ENCODE measurements around the gene IDS.
"Not testable (repeated sequence)": the region's sequence is repeated elsewhere in the genome, so short reads cannot be mapped to it uniquely, and the experiment has no call there.

Gene IDS

DNA sequence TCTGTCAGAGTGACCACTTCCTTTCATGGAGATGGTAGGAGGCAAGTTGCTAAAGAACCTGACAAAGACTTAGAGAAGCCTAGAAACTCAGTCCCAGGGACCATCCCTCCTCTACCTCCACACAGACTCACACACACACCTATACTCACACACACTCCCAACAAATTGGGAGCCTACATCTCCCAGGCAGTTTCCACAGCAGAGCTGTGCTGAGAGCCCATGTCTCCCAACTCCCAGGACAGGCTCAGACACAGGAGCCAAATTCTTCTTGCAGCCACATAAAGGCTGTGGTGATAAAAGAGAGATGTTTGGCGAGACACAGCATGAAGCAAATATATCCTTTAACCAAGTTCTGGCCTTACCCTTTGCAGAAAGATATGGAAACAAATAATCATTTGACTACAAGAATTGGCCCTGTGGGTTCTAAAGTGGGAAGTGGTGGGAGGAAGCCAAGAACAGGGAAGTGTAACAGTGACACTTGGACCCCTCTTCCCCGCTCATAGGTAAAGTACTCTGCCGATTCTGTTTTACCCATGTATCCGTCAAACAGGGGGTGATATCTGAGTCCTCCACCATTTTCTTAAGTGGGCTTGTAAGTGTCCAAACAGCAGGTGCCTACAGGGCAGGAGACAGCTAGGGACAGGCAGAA, 11.0 kb upstream of the IDS start:
- H3K4me3 Mint-ChIP-seq: no peak overlapping the region
- H3K27me3 Mint-ChIP-seq: no peaks in the 10 kb centered on the region
- H3K27ac Mint-ChIP-seq: no peak overlapping the region
- H3K9me3 Mint-ChIP-seq (ENCODE audit: low read depth): no peaks in the 10 kb centered on the region
- H3K36me3 Mint-ChIP-seq: no peaks in the 10 kb centered on the region
- peaks cover 35% of the 10 kb centered on the region for H3K4me1 Mint-ChIP-seq (ENCODE audit: low read depth)

DNA sequence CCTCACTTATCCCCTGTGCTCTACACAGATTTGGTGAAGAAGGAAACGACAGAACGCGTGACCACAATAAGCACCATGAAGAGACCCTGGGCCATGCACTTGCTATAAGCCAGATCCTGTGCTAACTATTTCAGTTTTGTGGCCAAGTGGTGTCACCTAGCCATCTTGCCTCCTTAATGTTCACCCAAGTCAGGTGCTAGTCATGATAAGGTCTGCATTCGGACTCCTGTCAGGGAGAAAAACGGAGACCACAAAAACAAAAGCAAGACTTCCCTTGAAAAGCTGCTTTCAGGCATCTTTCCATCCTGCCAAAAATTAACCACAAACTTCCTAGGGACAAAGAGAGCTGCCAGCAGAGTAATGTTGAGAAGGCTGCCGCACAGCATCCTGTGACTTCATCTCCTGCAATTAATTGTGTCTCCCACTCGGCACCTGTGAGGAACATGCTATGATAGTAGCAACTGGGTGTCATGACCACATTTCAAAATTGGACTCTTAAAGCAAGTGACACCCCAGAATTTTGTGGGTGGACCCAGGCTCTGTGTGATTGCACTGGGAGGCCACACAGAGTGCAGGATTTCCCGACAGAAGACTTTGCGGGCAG, 8.8 kb upstream of the IDS start:
- no peak overlapping the region for H3K4me3 Mint-ChIP-seq
- H3K9me3 Mint-ChIP-seq (ENCODE audit: low read depth): no peaks in the 10 kb centered on the region
- H3K27me3 Mint-ChIP-seq: no peaks in the 10 kb centered on the region
- peaks cover 27% of the 10 kb centered on the region for H3K4me1 Mint-ChIP-seq (ENCODE audit: low read depth)
- peak overlapping the region; percentile 22 for H3K27ac Mint-ChIP-seq
- no peaks in the 10 kb centered on the region for H3K36me3 Mint-ChIP-seq

- no peak overlapping the region for H3K27ac Mint-ChIP-seq
- no peaks in the 10 kb centered on the region for H3K36me3 Mint-ChIP-seq
- H3K4me1 Mint-ChIP-seq (ENCODE audit: low read depth): peaks cover 27% of the 10 kb centered on the region
- no peak overlapping the region for H3K4me3 Mint-ChIP-seq
- no peaks in the 10 kb centered on the region for H3K9me3 Mint-ChIP-seq (ENCODE audit: low read depth)
- no peaks in the 10 kb centered on the region for H3K27me3 Mint-ChIP-seq
Observed at GRCh38 chrX:149512225-149512885, 7.2 kb upstream of the IDS start.

GRCh38 chrX:149511081-149511480, 6.0 kb upstream of the IDS start:
- Mint-ChIP-seq H3K27me3 (no peaks in the 10 kb centered on the region), H3K4me1 (ENCODE audit: low read depth) (peaks cover 26% of the 10 kb centered on the region), H3K4me3 (no peak overlapping the region), H3K36me3 (no peaks in the 10 kb centered on the region), H3K27ac (no peak overlapping the region), H3K9me3 (ENCODE audit: low read depth) (no peaks in the 10 kb centered on the region)

DNA sequence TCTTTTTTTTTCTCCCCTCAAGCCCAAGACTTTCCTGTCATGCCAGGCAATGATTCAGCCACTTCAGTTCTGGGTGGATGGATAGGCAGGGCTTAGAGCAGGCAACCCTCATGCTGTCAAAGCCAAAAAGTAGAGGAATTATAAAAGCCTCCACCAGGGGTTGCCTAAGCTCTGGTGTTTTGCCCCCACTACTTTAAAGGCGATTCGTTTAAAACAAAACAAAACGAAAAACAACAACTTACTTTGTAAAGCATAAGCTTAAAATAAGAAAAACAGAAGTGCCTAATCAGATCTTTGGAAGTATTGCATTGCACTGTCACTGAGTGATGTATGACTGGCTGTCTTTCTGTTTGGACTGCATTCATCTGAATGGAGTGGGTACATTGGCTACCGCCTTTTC, 5.3 kb upstream of the IDS start:
- Mint-ChIP-seq H3K36me3 (no peaks in the 10 kb centered on the region), H3K4me1 (ENCODE audit: low read depth) (peaks cover 28% of the 10 kb centered on the region), H3K9me3 (ENCODE audit: low read depth) (no peaks in the 10 kb centered on the region), H3K27ac (no peak overlapping the region), H3K27me3 (no peaks in the 10 kb centered on the region), H3K4me3 (no peak overlapping the region)

GRCh38 chrX:149508467-149508866, 3.4 kb upstream of the IDS start:
- Mint-ChIP-seq H3K27me3 (no peaks in the 10 kb centered on the region), H3K4me1 (ENCODE audit: low read depth) (peaks cover 26% of the 10 kb centered on the region), H3K9me3 (ENCODE audit: low read depth) (no peaks in the 10 kb centered on the region), H3K36me3 (no peaks in the 10 kb centered on the region), H3K27ac (no peak overlapping the region), H3K4me3 (no peak overlapping the region)

GRCh38 chrX:149506349-149506748, 1.2 kb upstream of the IDS start:
- no peak overlapping the region for H3K27ac Mint-ChIP-seq
- no peak overlapping the region for H3K4me3 Mint-ChIP-seq
- no peaks in the 10 kb centered on the region for H3K9me3 Mint-ChIP-seq (ENCODE audit: low read depth)
- no peaks in the 10 kb centered on the region for H3K36me3 Mint-ChIP-seq
- H3K4me1 Mint-ChIP-seq (ENCODE audit: low read depth): peaks cover 21% of the 10 kb centered on the region
- no peaks in the 10 kb centered on the region for H3K27me3 Mint-ChIP-seq

DNA sequence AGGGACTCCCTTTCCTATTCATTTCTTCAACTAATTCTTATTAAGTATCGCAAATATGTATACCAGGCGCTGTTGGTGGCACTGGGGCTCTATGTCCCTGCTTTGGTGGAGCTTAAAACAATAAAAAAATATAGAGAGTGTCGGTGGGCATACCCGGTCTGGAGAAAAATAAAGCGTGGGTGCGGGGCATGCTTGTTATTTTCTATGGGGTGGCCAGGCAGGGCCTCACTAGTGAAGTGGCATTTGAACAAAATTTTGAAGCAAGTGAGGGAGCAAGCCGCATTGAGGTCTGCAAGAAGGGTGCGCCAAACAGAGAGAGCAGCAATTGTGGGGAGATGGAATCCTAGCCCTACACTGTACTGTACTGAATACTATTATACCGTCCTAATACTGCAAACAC, 565 bp upstream of the IDS start:
- no peaks in the 10 kb centered on the region for H3K9me3 Mint-ChIP-seq (ENCODE audit: low read depth)
- peak overlapping the region; percentile 93 for H3K4me3 Mint-ChIP-seq
- peak overlapping the region; percentile 85 for H3K27ac Mint-ChIP-seq
- peaks cover 25% of the 10 kb centered on the region for H3K4me1 Mint-ChIP-seq (ENCODE audit: low read depth)
- no peaks in the 10 kb centered on the region for H3K36me3 Mint-ChIP-seq
- H3K27me3 Mint-ChIP-seq: no peaks in the 10 kb centered on the region

DNA sequence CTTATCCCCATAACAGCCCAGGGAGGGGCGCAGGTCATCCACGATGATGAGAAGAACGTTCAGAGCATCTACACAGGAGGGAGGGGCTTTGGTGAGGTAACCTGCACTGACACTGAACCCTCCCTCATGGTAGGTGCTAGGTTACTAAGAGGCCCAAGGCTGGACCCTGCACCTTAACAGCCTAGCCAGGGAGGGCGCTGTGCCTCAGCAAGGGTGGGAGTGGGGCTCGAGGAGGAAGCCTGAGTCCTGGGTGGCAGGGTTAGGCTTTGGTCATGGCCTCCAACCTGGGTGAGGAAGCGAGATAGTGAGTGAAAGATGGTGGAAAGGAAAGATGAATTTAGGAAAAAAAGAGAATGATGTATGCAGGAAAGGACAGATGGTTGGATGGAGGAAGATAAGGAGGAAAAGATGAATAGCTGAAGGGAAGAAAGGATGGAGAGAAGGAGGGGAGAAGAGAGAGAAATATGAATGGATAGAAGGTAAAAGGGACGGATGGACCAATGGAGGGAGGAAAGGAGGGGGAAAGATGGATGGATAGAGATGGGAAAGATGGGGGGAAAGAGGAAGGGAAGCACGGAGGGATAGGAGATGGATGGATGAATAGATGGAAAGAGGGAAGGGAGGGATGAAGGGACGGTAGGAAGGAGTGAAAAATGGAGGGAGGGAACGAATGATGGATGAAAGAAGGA, 736 bp downstream of the IDS start:
- H3K4me1 Mint-ChIP-seq (ENCODE audit: low read depth): peaks cover 31% of the 10 kb centered on the region
- no peaks in the 10 kb centered on the region for H3K9me3 Mint-ChIP-seq (ENCODE audit: low read depth)
- H3K4me3 Mint-ChIP-seq: peak overlapping the region; percentile 93
- no peaks in the 10 kb centered on the region for H3K36me3 Mint-ChIP-seq
- no peaks in the 10 kb centered on the region for H3K27me3 Mint-ChIP-seq
- H3K27ac Mint-ChIP-seq: peak overlapping the region; percentile 81

- H3K4me3 Mint-ChIP-seq: peak overlapping the region; percentile 53
Observed at GRCh38 chrX:149503446-149503845, 1.7 kb downstream of the IDS start.

DNA sequence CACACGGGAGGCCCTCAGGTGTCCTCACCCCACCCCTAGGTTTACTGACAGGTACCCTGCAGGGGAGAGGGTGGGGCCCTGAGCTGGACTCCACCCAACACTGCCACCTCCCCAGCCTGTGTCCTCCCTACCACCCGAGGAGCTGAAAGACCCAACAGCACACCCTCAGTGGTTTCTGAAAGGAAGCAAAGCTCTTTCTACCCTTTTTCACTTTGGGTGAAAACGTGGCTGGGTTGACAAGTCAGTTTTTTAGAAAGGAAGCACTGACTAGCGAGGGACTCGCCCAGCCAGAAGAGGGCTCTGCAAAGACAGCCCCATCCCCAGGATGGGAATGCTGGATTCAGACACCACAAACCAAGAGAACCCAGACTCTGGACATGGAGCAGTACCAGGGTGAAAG, 2.2 kb downstream of the IDS start:
- not testable (repeated sequence) for H3K4me3 Mint-ChIP-seq; H3K36me3 Mint-ChIP-seq; H3K9me3 Mint-ChIP-seq (ENCODE audit: low read depth); H3K27ac Mint-ChIP-seq; H3K27me3 Mint-ChIP-seq
- H3K4me1 Mint-ChIP-seq (ENCODE audit: low read depth): peaks cover 31% of the 10 kb centered on the region

More at GRCh38 chrX:149503446-149503845, 1.7 kb downstream of the IDS start:
- H3K4me1 Mint-ChIP-seq (ENCODE audit: low read depth): peaks cover 31% of the 10 kb centered on the region
- H3K36me3 Mint-ChIP-seq; H3K27me3 Mint-ChIP-seq; H3K9me3 Mint-ChIP-seq (ENCODE audit: low read depth): not testable (repeated sequence)
- H3K27ac Mint-ChIP-seq: peak overlapping the region; percentile 54

DNA sequence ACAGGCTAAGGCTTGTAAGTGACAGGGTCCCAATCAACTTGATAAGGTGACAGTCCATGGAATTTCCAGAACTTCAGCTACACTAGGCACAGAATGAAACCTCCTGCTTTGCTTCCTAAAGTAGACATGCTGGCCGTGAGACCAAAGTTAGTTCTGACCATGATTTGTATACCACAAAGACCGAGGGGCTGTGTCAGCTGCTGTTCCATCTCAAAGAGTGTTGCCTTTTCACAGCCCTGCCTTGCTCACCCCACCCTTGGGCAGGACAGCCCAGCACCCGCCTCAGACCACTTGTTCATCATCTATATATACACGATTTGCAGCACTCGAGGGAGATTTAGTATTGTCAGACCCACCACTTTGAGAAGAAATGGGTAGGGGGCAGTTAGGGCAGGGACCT, 5.3 kb downstream of the IDS start:
- Mint-ChIP-seq H3K27me3 (no peaks in the 10 kb centered on the region), H3K36me3 (no peaks in the 10 kb centered on the region), H3K27ac (no peak overlapping the region), H3K9me3 (ENCODE audit: low read depth) (no peaks in the 10 kb centered on the region), H3K4me1 (ENCODE audit: low read depth) (peaks cover 23% of the 10 kb centered on the region), H3K4me3 (no peak overlapping the region)

DNA sequence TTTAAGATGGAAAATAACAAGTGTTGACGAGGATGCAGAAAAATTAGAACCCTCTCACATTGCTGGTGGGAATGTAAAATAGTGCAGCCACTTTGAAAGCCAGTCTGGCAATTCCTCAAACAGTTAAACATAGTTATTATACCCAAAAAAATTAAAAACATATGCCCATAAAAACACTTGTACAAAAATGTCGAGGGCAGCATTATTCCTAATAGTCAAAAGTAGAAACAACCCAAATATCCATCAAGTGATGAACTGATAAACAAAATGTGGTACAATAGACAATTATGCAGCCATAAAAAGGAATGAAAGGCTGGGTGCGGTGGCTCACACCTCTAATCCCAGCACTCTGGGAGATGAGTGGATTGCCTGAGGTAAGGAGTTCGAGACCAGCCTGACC, 6.3 kb downstream of the IDS start:
- Mint-ChIP-seq H3K9me3 (ENCODE audit: low read depth) (no peaks in the 10 kb centered on the region), H3K36me3 (no peaks in the 10 kb centered on the region), H3K4me3 (no peak overlapping the region), H3K27me3 (no peaks in the 10 kb centered on the region), H3K4me1 (ENCODE audit: low read depth) (peaks cover 16% of the 10 kb centered on the region), H3K27ac (no peak overlapping the region)

DNA sequence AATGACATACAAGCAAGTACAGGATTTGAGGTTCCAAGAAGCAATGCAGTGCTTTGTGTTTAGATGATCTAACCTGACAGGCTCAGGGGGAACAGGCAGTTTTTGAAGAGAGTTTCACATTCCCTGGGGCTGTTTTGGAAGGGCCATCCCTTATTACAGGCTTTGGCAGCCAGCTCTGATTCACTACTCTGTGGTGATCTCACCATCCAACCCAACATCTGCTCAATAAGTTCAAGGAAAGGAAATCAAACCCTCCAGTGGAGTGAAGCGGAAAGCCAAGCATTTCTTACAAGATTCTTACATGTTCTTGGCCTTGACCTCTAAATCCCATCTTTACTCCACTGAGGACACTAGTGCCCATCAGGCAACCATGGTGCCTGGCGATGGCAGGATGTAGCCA, 7.5 kb downstream of the IDS start:
- H3K27ac Mint-ChIP-seq: no peak overlapping the region
- no peak overlapping the region for H3K4me3 Mint-ChIP-seq
- no peaks in the 10 kb centered on the region for H3K36me3 Mint-ChIP-seq
- no peaks in the 10 kb centered on the region for H3K27me3 Mint-ChIP-seq
- H3K4me1 Mint-ChIP-seq (ENCODE audit: low read depth): peaks cover 16% of the 10 kb centered on the region
- H3K9me3 Mint-ChIP-seq (ENCODE audit: low read depth): no peaks in the 10 kb centered on the region

DNA sequence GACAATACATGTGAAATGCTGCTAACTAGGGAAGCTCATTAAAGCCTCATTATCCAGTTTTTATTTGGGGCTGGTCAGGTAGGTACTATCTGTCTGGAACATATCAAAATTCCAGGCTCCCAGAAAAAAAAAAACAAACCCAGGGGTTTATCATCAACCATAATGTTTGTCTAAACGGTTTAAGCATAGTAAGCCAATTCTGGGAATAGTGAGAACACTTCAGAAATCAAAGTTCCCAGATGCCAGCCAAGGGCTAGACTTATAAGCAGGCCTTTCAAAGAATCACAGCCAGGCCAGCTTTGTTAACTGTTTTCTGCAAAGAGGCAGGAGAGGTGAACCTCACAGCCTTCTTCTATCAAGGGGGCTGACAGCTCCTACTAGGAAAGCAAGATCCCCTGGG, 8.1 kb downstream of the IDS start:
- Mint-ChIP-seq H3K4me1 (ENCODE audit: low read depth) (peaks cover 16% of the 10 kb centered on the region), H3K4me3 (no peak overlapping the region), H3K36me3 (no peaks in the 10 kb centered on the region), H3K27ac (no peak overlapping the region), H3K27me3 (no peaks in the 10 kb centered on the region), H3K9me3 (ENCODE audit: low read depth) (no peaks in the 10 kb centered on the region)
